Right lobe of liver (tissue), 6 donors: Measurements from ENCODE around the gene RAD17. TPM values are rescaled to one million over a fixed set of nuclear protein-coding genes. Genes with fewer than 3 reads are reported as not detected.

Source experiments
- ATAC-seq, 4 donors: fragments of 200-7000 bp; cut with Tn5 transposase; one replicate each; pipeline ENCODE4 v1.9.1; 2020; ENCODE audit warnings: mild to moderate bottlenecking in 4 of 4, moderate library complexity in 4 of 4
- DNase-seq, 3 donors: peaks; one replicate each; pipeline ENCODE4 v3.0.0-alpha.2; 2020
- H3K27ac ChIP-seq, 3 donors: fragments of 200-600 bp; one replicate each; pipeline ENCODE4 v1.8.0; 2022
- H3K27me3 ChIP-seq, 2 donors: fragments of 200-600 bp; one replicate each; pipeline ENCODE4 v1.8.0; 2022
- H3K36me3 ChIP-seq, 4 donors: fragments of 200-600 bp; sonication (generic) in 1 of 4; one replicate each; pipeline versions ENCODE4 v1.5.1 to v1.8.0; 2017 to 2022; ENCODE audit warnings: control low read depth in 1 of 4
- H3K4me1 ChIP-seq, 4 donors: fragments of 200-600 bp; sonication (generic) in 1 of 4; one replicate each; pipeline versions ENCODE4 v1.5.1 to v1.8.0; 2017 to 2022; ENCODE audit warnings: control low read depth in 1 of 4
- H3K4me3 ChIP-seq, 3 donors: fragments of 200-600 bp; one replicate each; pipeline ENCODE4 v1.8.0; 2022
- H3K9me3 ChIP-seq, 4 donors: fragments of 200-600 bp; sonication (generic) in 1 of 4; one replicate each; pipeline versions ENCODE4 v1.5.1 to v1.8.0; 2017 to 2022; ENCODE audit warnings: control low read depth in 1 of 4
- CTCF ChIP-seq, 4 donors: fragments of 200-600 bp in 3 of 4; fragments of 450-650 bp in 1 of 4; IDR thresholded peaks; one replicate each; pipeline versions ENCODE4 v1.5.1 to v1.8.0; 2016 to 2022; ENCODE audit warnings: antibody characterized with exemption in 4 of 4, mild to moderate bottlenecking in 2 of 4
- POLR2A ChIP-seq: fragments of 450-650 bp; IDR thresholded peaks from one replicate; pipeline ENCODE4 v1.6.1; 2017; ENCODE audit warnings: antibody characterized with exemption, mild to moderate bottlenecking
- WGBS: methylation state at CpG from one replicate; pipeline ENCODE4 v1.1.6; 2018; ENCODE audit warnings: low coverage, low lambda C conversion rate; ENCODE audit not compliant: insufficient coverage; ENCODE audit errors: missing lambda C conversion rate; 5-methylcytosine and 5-hydroxymethylcytosine counted together
- intact Hi-C, 2 donors: fragments of 100-400 bp; cut with DNase I; formaldehyde crosslinking; loops; one replicate each; pipeline versions ENCODE4 v1.11.2 to v1.14.1; 2022
- total RNA-seq, 6 experiments: library from RNA; depleted of rRNA in 2 of 6; stranded (reverse); fragments of >200 nt in 2 of 6; fragmentation: NEBNext Ultra II Directional in 3 of 6; extraction: Animal tissue kit (Norgen Biotek cat#: 25700) in 3 of 6; gene quantifications; one replicate each; pipeline versions ENCODE4 v1.1.0 to v1.2.4, GENCODE V29; 2016 to 2023
- donor health status: DM: no; HTN: yes; CAD: no.
- donor health status: DM: no; HTN: no; CAD: no.
- donor health status: DM: no; HTN: no; CAD: no.
- donor health status: DM: no; HTN: yes; CAD: no.
- donor health status: DM: no; HTN: yes; CAD: no.

RAD17 gene
- total RNA-seq, 6 experiments from 2014 or later: 8.4 to 11.5 (median 9.4) TPM

DNA sequence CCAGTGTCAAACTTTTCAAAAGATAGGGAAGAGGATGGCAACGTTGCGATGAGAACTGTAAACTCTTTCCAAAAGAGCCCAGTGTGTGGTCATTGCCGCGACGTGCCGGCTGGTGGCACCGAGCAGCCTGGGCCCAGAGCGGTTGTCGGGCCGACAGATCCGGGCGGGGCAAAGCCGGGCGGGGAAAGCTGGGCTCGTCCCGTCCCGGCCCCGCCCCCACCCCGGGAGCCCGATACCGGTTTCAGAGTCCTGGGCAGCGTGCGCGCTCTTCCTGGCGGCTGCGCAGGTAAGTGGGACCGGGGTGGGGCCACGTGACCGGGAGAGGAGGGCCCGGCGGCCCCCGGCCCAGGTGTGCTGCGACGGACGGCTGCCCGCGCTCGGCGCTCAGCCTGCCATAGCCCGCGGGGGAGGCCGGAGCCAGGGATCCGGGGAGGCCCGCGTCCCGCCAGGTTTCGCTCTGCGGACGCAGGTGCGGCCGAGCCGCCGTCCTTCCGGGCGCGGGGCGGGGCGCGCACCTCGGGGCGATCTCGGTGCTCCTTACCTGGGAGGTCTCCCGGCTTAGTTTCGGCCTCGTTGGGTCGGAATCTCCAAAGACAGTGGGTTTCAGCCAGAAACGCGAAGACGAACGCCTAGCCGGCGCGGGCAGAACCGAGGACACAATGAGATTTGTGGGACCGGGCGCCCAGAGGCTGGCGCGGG, 45.4 kb downstream of the RAD17 start, which contains the start of gene MARVELD2:
Gene MARVELD2, plus strand, starts transcription at position 232 of the 699 bp plus-strand sequence. CDS start 4,270 bp downstream, outside the sequence.
- peak; percentile 96 to 97 (median 96) for DNase-seq
- ATAC-seq: peak; percentile 97 to 99 (median 98)
- no peaks in the 10 kb centered on the region for H3K9me3 ChIP-seq
- peak; percentile 89 for TF ChIP-seq POLR2A
- peak; percentile 47 to 71 (median 65) for TF ChIP-seq CTCF (IDR thresholded peaks at IDR 0.05)
- no peaks in the 10 kb centered on the region for H3K27me3 ChIP-seq
- H3K4me3 ChIP-seq: peak within 1 kb of the TSS; percentile 51 to 95 (median 78)
- H3K36me3 ChIP-seq: peaks cover 0 to 19% (median 3%) of the 10 kb centered on the region in 4 donors
- H3K4me1 ChIP-seq: no peaks in the 10 kb centered on the region
- H3K27ac ChIP-seq: peak within 1 kb of the TSS; percentile 81 to 99 (median 96)
- 0% methylated on average over 15 of the region's 78 CpGs for WGBS
- intact Hi-C loops: no loop called here

- intact Hi-C loops: no loop called here
- WGBS: 35% methylated on average over 9 of the region's 18 CpGs
- peak; percentile 41 to 46 (median 43) for ATAC-seq
Observed at GRCh38 chr5:69415584-69415958, 46.0 kb downstream of the RAD17 start.

DNA sequence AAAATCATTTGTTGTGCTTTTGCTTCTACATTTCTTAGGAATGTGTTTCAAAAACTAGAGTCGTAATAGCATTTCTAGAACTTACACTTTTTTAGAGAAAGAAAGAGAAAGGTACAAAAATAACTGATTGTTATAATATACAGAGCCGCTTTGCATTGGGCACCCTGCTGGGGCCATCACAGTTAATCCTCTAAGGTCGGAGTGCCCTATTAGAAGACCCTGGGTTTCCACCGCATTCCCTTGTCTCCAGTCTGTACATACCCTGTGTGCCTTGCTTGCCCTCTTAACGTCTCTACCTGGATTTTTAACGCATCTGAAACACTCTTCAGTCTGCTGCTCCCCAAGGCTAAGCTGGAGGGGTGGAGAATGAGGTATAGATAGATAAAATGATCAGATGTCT, 46.6 kb downstream of the RAD17 start:
- DNase-seq (no peak), ATAC-seq (peak in 1 of 4 donors; percentile 20)
- H3K4me3 ChIP-seq: peak overlapping the region; percentile 51 to 95 (median 78)
- H3K36me3 ChIP-seq: peaks cover 0 to 14% (median 3%) of the 10 kb centered on the region in 4 donors
- peak overlapping the region; percentile 81 to 99 (median 96) for H3K27ac ChIP-seq
- no peaks in the 10 kb centered on the region for H3K4me1 ChIP-seq
- intact Hi-C loops: no loop called here
- H3K9me3 ChIP-seq: no peaks in the 10 kb centered on the region
- H3K27me3 ChIP-seq: no peaks in the 10 kb centered on the region
- TF ChIP-seq POLR2A (no peak), CTCF (IDR thresholded peaks at IDR 0.05) (no peak)
- 23% methylated on average over 6 of the region's 6 CpGs for WGBS

More at GRCh38 chr5:69415584-69415958, 46.0 kb downstream of the RAD17 start:
- TF ChIP-seq CTCF (IDR thresholded peaks at IDR 0.05): no peak
- no peak for TF ChIP-seq POLR2A
- Histone ChIP-seq H3K27me3 (no peaks in the 10 kb centered on the region), H3K4me1 (no peaks in the 10 kb centered on the region), H3K4me3 (peak overlapping the region; percentile 51 to 95 (median 78)), H3K9me3 (no peaks in the 10 kb centered on the region), H3K36me3 (peaks cover 0 to 16% (median 3%) of the 10 kb centered on the region in 4 donors), H3K27ac (peak overlapping the region; percentile 81 to 99 (median 96))
- DNase-seq: peak; percentile 24 to 57 (median 56)

DNA sequence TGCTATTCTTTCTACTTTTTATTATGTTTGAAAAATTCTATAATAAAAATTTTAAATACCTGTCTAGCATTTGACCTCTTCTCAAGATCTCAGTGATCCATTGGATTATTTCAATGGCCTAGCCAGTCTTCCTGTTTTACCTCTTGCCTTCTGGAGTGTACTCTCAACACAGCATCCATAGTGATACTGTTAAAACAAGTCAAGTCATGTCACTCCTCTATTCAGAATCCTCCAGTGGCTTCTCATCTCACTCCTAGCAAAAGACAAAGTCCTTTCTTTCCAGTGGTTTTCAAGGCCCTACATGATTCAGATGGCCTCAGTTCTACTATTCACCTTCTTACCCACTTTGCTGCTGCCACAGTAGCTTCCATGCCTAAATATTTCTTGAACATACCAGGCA, 47.1 kb downstream of the RAD17 start:
- Histone ChIP-seq H3K4me1 (no peaks in the 10 kb centered on the region), H3K4me3 (peak overlapping the region in 2 of 3 donors; percentile 78 to 95), H3K36me3 (peaks cover 0 to 10% (median 3%) of the 10 kb centered on the region in 4 donors), H3K27me3 (no peaks in the 10 kb centered on the region), H3K9me3 (no peaks in the 10 kb centered on the region), H3K27ac (peak overlapping the region in 1 of 3 donors; percentile 99)
- intact Hi-C loops: no loop called here
- DNase-seq: no peak
- no peak for TF ChIP-seq POLR2A
- no peak for TF ChIP-seq CTCF (IDR thresholded peaks at IDR 0.05)
- no peak for ATAC-seq
